H9 (cell line): ENCODE results near the gene GSS. TPM values are rescaled to one million over a fixed set of nuclear protein-coding genes. Genes with fewer than 3 reads are reported as not detected.

Experiments used
- DNase-seq: peaks from one replicate; pipeline ENCODE4 v3.0.0-alpha.2; 2017
- H2AFZ ChIP-seq: one replicate; pipeline ENCODE4 v1.6.1; 2013; ENCODE audit warnings: mild to moderate bottlenecking, low read length, control low read depth, moderate library complexity
- H2AK5ac ChIP-seq: 2 replicates; pipeline ENCODE4 v1.6.1; 2013; ENCODE audit warnings: low read length, control low read depth, mixed read lengths; ENCODE audit not compliant: insufficient read length
- H2BK120ac ChIP-seq: one replicate; pipeline ENCODE4 v1.6.1; 2013; ENCODE audit warnings: low read depth, mild to moderate bottlenecking, low read length, control low read depth, inconsistent platforms; ENCODE audit not compliant: poor library complexity, severe bottlenecking
- H2BK12ac ChIP-seq: 2 replicates; pipeline ENCODE4 v1.6.1; 2013; ENCODE audit warnings: low read length, control low read depth, mixed read lengths, low read depth; ENCODE audit not compliant: insufficient read length
- H2BK15ac ChIP-seq: 2 replicates; pipeline ENCODE4 v1.6.1; 2013; ENCODE audit warnings: low read depth, low read length, control low read depth
- H2BK20ac ChIP-seq: one replicate; pipeline ENCODE4 v1.6.1; 2013; ENCODE audit warnings: low read depth, mild to moderate bottlenecking, low read length, control low read depth, inconsistent platforms; ENCODE audit not compliant: poor library complexity, severe bottlenecking
- H2BK5ac ChIP-seq: 2 replicates; pipeline ENCODE4 v1.6.1; 2013; ENCODE audit warnings: low read length, control low read depth, mixed read lengths; ENCODE audit not compliant: insufficient read length
- H3K14ac ChIP-seq: 2 replicates; pipeline ENCODE4 v1.6.1; 2013; ENCODE audit warnings: low read length, control low read depth; ENCODE audit not compliant: insufficient read depth
- H3K18ac ChIP-seq: 2 replicates; pipeline ENCODE4 v1.6.1; 2013; ENCODE audit warnings: low read depth, mild to moderate bottlenecking, mixed read lengths, low read length, control low read depth; ENCODE audit not compliant: insufficient read length
- H3K23ac ChIP-seq: 2 replicates; pipeline ENCODE4 v1.6.1; 2013; ENCODE audit warnings: low read length, control low read depth, mixed read lengths, low read depth; ENCODE audit not compliant: insufficient read length
- H3K23me2 ChIP-seq: 2 replicates; pipeline ENCODE4 v1.6.1; 2013; ENCODE audit warnings: low read depth, mild to moderate bottlenecking, mixed read lengths, low read length, control low read depth; ENCODE audit not compliant: insufficient read length, poor library complexity, severe bottlenecking
- H3K27ac ChIP-seq: 2 replicates; pipeline ENCODE4 v1.5.1; 2013; ENCODE audit warnings: low read length, control low read depth, mixed read lengths, low read depth; ENCODE audit not compliant: insufficient read length
- H3K27me3 ChIP-seq: 2 replicates; pipeline ENCODE4 v1.6.1; 2013; ENCODE audit warnings: low read length, control low read depth, inconsistent platforms; ENCODE audit not compliant: insufficient read depth
- H3K4ac ChIP-seq: 2 replicates; pipeline ENCODE4 v1.6.1; 2013; ENCODE audit warnings: low read depth, mild to moderate bottlenecking, control low read depth, inconsistent platforms, low read length, moderate library complexity
- H3K4me1 ChIP-seq: 2 replicates; pipeline ENCODE4 v1.6.1; 2013; ENCODE audit warnings: low read length, control low read depth, inconsistent platforms; ENCODE audit not compliant: insufficient read depth
- H3K4me2 ChIP-seq: 2 replicates; pipeline ENCODE4 v1.6.1; 2013; ENCODE audit warnings: low read length, control low read depth, mixed read lengths; ENCODE audit not compliant: insufficient read length, insufficient read depth
- H3K56ac ChIP-seq: 2 replicates; pipeline ENCODE4 v1.6.1; 2013; ENCODE audit warnings: low read depth, mild to moderate bottlenecking, mixed read lengths, low read length, control low read depth; ENCODE audit not compliant: insufficient read length
- H3K79me1 ChIP-seq: 2 replicates; pipeline ENCODE4 v1.6.1; 2013; ENCODE audit warnings: low read depth, mild to moderate bottlenecking, moderate library complexity, low read length, control low read depth, inconsistent platforms; ENCODE audit not compliant: insufficient read depth, poor library complexity, severe bottlenecking
- H3K79me2 ChIP-seq: 2 replicates; pipeline ENCODE4 v1.6.1; 2013; ENCODE audit warnings: low read length, control low read depth, inconsistent platforms; ENCODE audit not compliant: insufficient read depth
- H3K9ac ChIP-seq: 2 replicates; pipeline ENCODE4 v1.6.1; 2013; ENCODE audit warnings: low read length, control low read depth, mixed read lengths; ENCODE audit not compliant: insufficient read length; ENCODE audit errors: extremely low read depth
- H3K9me3 ChIP-seq: one replicate; pipeline ENCODE4 v1.6.1; 2013; ENCODE audit warnings: low read depth, low read length, inconsistent platforms; ENCODE audit not compliant: control insufficient read depth
- H3T11ph ChIP-seq: one replicate; pipeline ENCODE4 v1.6.1; 2013; ENCODE audit warnings: mild to moderate bottlenecking, low read length, control low read depth, inconsistent platforms
- H4K20me1 ChIP-seq: one replicate; pipeline ENCODE4 v1.6.1; 2013; ENCODE audit not compliant: control insufficient read depth, insufficient read length, insufficient read depth
- H4K5ac ChIP-seq: 2 replicates; pipeline ENCODE4 v1.6.1; 2013; ENCODE audit warnings: low read depth, mild to moderate bottlenecking, mixed read lengths, low read length, control low read depth; ENCODE audit not compliant: insufficient read length
- H4K8ac ChIP-seq: replicated peaks from 2 replicates; pipeline ENCODE4 v1.6.1; 2013; ENCODE audit warnings: low read length, control low read depth, mixed read lengths, low read depth; ENCODE audit not compliant: insufficient read length
- H4K91ac ChIP-seq: 2 replicates; pipeline ENCODE4 v1.6.1; 2013; ENCODE audit warnings: low read depth, mild to moderate bottlenecking, moderate library complexity, mixed read lengths, low read length, control low read depth; ENCODE audit not compliant: insufficient read length
- H3K27ac Mint-ChIP-seq, 3 experiments: 2 replicates in 2 of 3; 3 replicates in 1 of 3; pipeline ENCODE4 v1.8.0; 2020 to 2021; ENCODE audit warnings: mixed read lengths in 3 of 3, mild to moderate bottlenecking in 1 of 3, moderate library complexity in 1 of 3
- H3K27me3 Mint-ChIP-seq: 2 replicates; pipeline ENCODE4 v1.8.0; 2021; ENCODE audit warnings: low read depth, mild to moderate bottlenecking, moderate library complexity, mixed read lengths
- H3K36me3 Mint-ChIP-seq, 3 experiments: 2 replicates in 2 of 3; 3 replicates in 1 of 3; pipeline ENCODE4 v1.8.0; 2020 to 2021; ENCODE audit warnings: low read depth in 3 of 3, mixed read lengths in 3 of 3; ENCODE audit not compliant: insufficient read depth in 1 of 3
- H3K4me1 Mint-ChIP-seq, 2 experiments: 2 replicates each; pipeline ENCODE4 v1.8.0; 2020; ENCODE audit warnings: mixed read lengths in 2 of 2
- H3K4me3 Mint-ChIP-seq, 2 experiments: 2 replicates in 1 of 2; 3 replicates in 1 of 2; pipeline ENCODE4 v1.8.0; 2020 to 2021; ENCODE audit warnings: mild to moderate bottlenecking in 2 of 2, mixed read lengths in 2 of 2, moderate library complexity in 1 of 2
- H3K9me3 Mint-ChIP-seq, 2 experiments: 2 replicates in 1 of 2; 3 replicates in 1 of 2; pipeline ENCODE4 v1.8.0; 2020; ENCODE audit warnings: mild to moderate bottlenecking in 2 of 2, mixed read lengths in 2 of 2, moderate library complexity in 1 of 2
- WGBS: extraction: QIAGEN DNeasy Blood & Tissue Kit; methylation state at CpG from one replicate; pipeline ENCODE4 v1.1.7; 2013; ENCODE audit warnings: missing lambda C conversion rate, low lambda C conversion rate, mixed read lengths; ENCODE audit not compliant: insufficient read length; ENCODE audit errors: extremely low coverage; 5-methylcytosine and 5-hydroxymethylcytosine counted together
- total RNA-seq: library from RNA; stranded (reverse); gene quantifications from 2 replicates; pipeline ENCODE4 v1.2.1, GENCODE V29; 2021
- TF ChIP-seq, protein P1 (sequence below): fragments of 200-600 bp; sonication (generic); conservative IDR thresholded peaks from 3 replicates; pipeline ENCODE4 v1.8.0; 2021; ENCODE audit warnings: antibody characterized with exemption, mild to moderate bottlenecking

The GSS gene
- total RNA-seq, 1 experiment from 2014 or later = 48.5 TPM

DNA sequence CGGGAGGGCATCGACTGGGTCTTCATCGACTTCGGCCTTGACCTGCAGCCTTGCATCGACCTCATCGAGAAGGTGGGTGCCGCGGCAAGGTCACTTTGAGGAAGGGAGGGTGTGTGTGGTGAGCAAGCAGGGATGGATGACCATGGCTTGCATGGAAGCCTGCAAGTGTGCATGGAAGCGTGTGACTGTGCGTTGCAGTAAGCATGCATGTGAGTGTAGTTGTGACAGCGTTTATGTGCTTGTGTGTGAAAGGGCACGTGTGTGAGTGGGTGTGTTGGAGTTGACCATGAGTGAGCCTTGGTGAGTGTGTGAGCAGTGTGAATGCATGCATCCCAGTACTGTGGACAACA, 32.6 kb upstream of the GSS start:
- WGBS = no CpG with 5 or more reads among the region's 12 CpGs

More for the DNA sequence above, 32.6 kb upstream of the GSS start:
- Histone ChIP-seq H2BK15ac (no peak overlapping the region), H4K8ac (no peak overlapping the region), H3K27ac (no peak overlapping the region), H3K23ac (no peak overlapping the region), H2AFZ (no peak overlapping the region), H4K5ac (no peak overlapping the region), H3K79me2 (no peaks in the 10 kb centered on the region), H3K4me2 (no peak overlapping the region), H3K9me3 (no peaks in the 10 kb centered on the region), H2BK20ac (no peak overlapping the region), H3K18ac (no peak overlapping the region), H3K23me2 (no peaks in the 10 kb centered on the region), H3K4me1 (peaks cover 3% of the 10 kb centered on the region; the same call in 1 of the 2 replicates), H3K79me1 (no peaks in the 10 kb centered on the region), H3K56ac (no peak overlapping the region), H4K91ac (no peak overlapping the region), H4K20me1 (no peaks in the 10 kb centered on the region), H3K9ac (no peak overlapping the region), H2BK12ac (no peak overlapping the region), H2AK5ac (no peak overlapping the region), H3K4ac (no peak overlapping the region), H3K14ac (no peak overlapping the region), H3K27me3 (no peaks in the 10 kb centered on the region), H3T11ph (no peak overlapping the region), H2BK120ac (no peak overlapping the region), H2BK5ac (no peak overlapping the region)
- H3K36me3 Mint-ChIP-seq = no peaks in the 10 kb centered on the region; a peak in 2 of 7 replicates
- peaks cover 55% of the 10 kb centered on the region for H3K27me3 Mint-ChIP-seq
- no peak for DNase-seq
- peak overlapping the region in 1 of 3 experiments; percentile 74; a peak in 1 of 7 replicates for H3K27ac Mint-ChIP-seq
- peaks cover 0 to 2% of the 10 kb centered on the region in 2 experiments; a peak in 1 of 5 replicates for H3K9me3 Mint-ChIP-seq
- peaks cover 38 to 41% of the 10 kb centered on the region in 2 experiments for H3K4me1 Mint-ChIP-seq
- 0 out of 5 replicates have a peak overlapping the region, but pooled peaks of 1 of the 2 experiments have one; percentile 7 for H3K4me3 Mint-ChIP-seq
- TF ChIP-seq, protein P1, sequence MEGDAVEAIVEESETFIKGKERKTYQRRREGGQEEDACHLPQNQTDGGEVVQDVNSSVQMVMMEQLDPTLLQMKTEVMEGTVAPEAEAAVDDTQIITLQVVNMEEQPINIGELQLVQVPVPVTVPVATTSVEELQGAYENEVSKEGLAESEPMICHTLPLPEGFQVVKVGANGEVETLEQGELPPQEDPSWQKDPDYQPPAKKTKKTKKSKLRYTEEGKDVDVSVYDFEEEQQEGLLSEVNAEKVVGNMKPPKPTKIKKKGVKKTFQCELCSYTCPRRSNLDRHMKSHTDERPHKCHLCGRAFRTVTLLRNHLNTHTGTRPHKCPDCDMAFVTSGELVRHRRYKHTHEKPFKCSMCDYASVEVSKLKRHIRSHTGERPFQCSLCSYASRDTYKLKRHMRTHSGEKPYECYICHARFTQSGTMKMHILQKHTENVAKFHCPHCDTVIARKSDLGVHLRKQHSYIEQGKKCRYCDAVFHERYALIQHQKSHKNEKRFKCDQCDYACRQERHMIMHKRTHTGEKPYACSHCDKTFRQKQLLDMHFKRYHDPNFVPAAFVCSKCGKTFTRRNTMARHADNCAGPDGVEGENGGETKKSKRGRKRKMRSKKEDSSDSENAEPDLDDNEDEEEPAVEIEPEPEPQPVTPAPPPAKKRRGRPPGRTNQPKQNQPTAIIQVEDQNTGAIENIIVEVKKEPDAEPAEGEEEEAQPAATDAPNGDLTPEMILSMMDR = no peak
